GM19467 (cell line): Measurements from ENCODE around the gene IL1RAPL2.

Experiments
- ATAC-seq: cut with Tn5 transposase; IDR thresholded peaks from one replicate; pipeline ENCODE4 v1.9.1; 2021; ENCODE audit warnings: mild to moderate bottlenecking, moderate library complexity; ENCODE audit not compliant: unreplicated experiment

The IL1RAPL2 gene

DNA sequence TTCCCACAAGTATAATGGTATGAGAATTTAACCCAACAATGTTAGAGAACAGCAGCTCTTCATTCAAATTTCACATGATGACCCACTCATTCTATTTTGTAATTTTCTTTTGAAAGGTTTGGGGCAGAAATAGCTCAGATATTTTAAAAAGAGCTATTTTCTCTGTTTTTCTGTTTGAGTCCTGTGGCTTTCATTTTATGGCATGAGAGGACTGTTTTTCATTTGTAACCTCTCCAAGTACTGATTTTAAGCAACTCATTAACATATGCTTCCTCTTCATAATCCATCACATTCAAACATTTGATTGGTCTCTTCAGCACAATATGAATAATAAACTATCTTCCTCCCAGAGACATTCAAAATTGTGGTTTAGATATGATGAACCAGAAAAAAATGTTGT, 783.5 kb downstream of the IL1RAPL2 start:
- no peak for ATAC-seq

DNA sequence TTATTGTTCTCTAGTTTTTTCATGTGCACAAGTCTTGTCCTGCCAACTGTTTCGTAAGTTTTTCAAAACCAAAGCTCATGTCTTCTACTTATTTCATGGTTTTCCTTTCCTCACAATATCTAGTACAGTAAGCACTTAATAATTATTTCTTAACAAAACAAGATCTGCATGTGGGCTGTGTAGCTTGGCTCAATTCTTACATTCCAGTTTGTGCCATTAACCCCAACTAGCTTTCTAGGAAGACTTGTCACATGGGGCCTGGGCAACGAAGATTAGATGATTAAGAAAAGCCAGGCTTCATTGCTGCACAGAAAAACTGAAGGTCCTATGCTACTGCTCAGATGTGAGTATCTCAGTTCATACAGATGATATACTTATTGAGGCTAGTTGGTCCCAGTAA, 809.8 kb downstream of the IL1RAPL2 start:
- ATAC-seq, result no peak

- no peak for ATAC-seq
These were observed 858.7 kb downstream of the IL1RAPL2 start for GRCh38 chrX:105424729-105425128.

DNA sequence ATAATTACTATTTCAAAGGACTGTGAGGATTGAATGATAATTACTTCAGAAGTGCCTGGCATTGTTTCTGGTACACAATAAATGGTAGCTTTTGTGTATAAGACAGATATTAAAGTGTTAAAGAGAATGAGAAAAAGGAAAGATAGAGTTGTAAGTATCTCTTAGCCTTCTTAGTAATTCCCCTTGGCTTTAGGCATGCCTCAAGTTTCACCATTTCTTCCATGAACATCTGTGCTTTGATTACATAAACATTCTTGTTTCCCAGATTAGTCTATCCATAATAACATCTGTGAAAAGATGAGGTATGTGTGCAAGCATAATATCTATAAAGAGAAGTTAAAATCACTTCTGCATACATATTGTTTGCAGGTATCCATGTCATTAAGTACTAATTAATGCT, 885.4 kb downstream of the IL1RAPL2 start:
- ATAC-seq, result no peak

DNA sequence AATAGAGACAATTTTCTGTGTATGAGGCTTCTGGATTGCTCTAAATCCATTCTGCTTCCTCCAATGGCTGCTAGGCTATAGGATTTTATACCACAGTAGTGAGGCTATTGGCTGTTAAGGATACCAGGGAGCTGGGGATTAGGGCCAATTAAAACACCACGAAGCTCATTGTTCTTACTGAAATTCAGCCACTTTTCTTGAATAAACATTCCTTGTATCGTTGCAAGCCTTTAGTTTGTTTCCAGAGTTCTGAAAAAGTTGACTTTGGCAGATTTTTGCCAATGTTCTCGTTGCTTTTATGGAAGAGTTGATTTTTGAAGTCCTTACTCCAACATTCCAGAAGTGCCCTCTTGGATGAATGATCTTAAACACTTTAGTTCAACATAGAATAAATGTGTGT, 892.8 kb downstream of the IL1RAPL2 start:
- ATAC-seq, result no peak

DNA sequence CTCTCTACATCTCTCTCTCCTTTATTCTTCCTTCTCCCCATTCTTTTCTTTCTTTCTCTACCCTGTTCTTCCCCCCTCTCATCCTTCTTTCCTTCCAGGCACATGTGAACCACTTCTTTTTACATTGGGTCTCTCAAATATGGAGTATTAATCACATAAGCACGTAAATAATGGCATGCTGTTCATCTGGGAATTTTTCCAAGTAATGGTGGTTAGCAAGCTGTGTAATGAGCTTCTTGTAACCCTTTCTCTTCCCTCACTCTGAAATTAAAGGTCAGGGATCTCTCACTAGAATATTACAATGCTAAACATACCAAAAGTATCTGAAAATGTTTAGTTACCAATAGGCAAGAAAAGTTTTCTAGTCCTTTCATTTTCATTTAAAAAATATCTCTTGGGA, 894.4 kb downstream of the IL1RAPL2 start:
- no peak for ATAC-seq

DNA sequence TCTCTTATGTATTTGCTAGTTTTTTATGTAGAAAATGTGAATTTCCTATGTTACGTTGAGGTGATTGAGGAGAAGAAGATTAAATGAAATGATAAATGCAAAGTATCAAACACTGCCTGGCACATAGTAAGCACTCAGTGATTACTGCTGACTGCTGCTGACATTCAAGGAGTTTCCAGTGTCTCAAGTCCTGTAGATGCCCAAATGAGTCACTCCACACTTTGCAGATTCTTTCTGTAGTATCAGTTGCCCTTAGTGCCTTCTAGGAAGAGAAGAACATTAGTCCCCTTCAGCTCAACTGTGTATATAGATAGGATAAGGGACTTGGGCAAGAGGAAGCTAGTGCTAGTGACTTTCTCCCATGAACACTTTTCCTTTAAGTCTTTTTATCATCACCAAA, 895.0 kb downstream of the IL1RAPL2 start:
- no peak for ATAC-seq

DNA sequence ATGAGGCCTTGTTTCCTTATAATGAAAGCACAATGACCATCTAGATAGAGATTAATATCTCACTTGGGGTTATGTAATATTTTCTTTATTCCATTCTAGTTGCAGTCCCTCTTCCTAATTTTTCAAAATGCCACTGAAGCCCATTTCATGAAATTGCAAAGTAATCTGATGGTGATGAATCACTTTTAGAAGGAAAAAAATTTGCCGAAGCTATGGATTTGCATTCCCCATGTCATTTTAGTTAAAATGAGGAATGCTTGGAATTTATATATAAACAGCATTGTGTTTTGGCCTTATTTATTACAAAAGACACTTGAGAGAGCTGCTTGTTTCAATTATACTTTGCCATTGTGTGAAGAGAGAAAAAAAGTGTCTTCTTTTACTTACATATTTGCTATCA, 896.2 kb downstream of the IL1RAPL2 start:
- ATAC-seq, result no peak

GRCh38 chrX:105463473-105463872, 897.5 kb downstream of the IL1RAPL2 start:
- no peak for ATAC-seq

DNA sequence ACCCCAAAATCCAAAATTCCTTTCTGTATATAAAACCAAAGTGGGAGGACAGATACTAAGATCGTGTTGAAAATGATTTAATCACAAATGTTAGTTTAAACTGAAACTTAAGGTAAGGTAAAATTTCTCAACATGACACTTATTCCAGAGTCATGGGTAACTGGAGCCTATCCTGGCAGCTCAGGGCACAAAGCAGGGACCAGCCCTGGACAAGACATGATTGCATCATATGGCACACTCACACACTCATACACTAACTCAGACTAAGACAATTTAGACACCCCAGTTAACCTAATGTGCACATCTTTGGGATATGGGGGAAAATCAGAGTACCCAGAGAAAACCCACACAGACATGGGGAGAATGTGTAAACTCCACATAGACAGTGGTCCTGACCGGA, 898.6 kb downstream of the IL1RAPL2 start:
- no peak for ATAC-seq

DNA sequence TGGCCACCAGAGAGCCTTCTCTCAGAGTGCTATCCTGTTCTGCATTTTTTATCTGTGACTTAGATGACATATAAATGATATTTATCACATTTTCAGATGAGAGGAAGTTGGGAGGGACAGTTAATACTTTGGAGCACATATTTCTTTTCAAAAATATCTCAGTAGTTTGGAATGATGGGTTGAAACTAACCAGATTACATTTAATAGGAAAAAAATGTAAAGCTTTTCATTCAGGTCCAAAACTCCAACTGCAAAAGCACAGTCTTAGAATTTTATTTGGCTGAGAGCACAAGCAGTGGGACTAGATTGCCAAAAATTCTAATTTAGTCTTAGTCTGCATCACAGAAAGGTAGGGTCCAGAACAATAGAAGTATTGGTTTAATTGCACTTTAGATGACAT, 902.7 kb downstream of the IL1RAPL2 start:
- no peak for ATAC-seq

GRCh38 chrX:105471597-105471996, 905.6 kb downstream of the IL1RAPL2 start:
- no peak for ATAC-seq

- no peak for ATAC-seq
These were observed 909.8 kb downstream of the IL1RAPL2 start for GRCh38 chrX:105475801-105476200.

DNA sequence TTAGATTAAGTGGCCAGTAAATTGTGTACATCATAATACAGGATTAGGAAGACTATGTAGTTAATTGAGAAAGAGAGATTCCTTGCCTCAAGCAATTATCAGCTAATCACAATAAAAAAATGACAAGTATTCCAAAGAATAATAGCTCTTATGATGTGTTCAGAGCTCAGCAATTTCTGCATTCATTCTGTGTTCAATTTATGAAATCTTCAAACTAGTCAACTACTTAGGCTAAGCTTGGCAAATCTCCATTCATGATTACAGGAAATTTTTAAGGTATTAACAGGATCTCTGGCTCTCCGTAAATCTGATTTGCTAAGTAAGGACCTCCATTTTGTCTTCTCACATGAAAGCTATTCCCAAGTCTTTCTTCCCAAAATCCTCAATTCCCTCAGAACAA, 911.4 kb downstream of the IL1RAPL2 start:
- no peak for ATAC-seq

DNA sequence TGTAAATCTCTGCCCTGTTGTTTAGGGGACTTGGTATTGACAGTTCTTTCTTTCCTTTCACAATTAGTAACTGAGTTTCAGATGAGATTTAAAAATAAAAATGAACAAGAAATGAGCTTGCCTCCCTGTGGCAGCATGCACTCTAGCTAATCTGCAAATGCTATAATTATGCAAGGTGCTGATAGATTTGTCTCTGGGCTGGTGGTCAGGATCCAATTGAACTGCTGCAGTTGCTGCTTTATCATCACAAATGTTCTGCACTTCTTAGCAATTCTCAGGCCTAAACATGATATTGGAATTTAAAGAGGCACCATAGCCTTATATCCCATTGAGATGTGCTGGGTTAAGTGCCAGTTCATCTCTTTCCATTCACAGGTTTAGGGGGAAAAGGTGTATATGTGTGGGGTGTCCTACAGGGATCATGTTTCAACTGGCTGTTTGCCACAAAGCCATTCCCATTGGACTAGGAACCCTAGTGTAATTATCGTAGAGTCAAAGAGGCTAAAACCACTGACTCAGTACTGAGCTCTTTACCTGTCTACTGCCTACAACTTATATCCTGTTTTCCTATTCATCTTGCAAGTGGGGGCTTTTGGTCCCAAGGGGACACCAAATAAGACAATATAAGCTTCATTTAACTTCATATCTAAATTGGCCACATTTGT, 914.8 kb downstream of the IL1RAPL2 start:
- no peak for ATAC-seq

- ATAC-seq, result no peak
These were observed 917.0 kb downstream of the IL1RAPL2 start for GRCh38 chrX:105483011-105483410.

DNA sequence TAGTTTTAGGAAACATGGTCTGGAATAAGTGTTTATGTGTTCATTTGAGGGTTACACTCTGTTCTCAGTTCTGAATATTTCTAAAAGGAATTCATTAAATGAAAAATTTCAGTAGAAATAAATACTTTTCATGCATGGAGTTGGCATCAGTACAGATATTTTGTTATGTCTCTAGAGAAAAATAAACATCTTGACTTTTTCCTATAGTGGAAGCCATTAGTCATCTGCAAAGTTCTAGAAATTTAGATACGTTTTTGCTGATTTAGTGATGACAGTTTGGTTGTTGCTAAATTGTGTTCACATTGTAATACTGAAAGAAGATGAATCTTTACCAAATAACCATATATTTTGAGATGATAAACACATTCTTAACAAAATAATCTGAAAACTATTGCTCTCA, 922.7 kb downstream of the IL1RAPL2 start:
- no peak for ATAC-seq

GRCh38 chrX:105495376-105495775, 929.4 kb downstream of the IL1RAPL2 start:
- ATAC-seq, result no peak

- ATAC-seq, result no peak
These were observed 936.3 kb downstream of the IL1RAPL2 start for GRCh38 chrX:105502336-105502735.

DNA sequence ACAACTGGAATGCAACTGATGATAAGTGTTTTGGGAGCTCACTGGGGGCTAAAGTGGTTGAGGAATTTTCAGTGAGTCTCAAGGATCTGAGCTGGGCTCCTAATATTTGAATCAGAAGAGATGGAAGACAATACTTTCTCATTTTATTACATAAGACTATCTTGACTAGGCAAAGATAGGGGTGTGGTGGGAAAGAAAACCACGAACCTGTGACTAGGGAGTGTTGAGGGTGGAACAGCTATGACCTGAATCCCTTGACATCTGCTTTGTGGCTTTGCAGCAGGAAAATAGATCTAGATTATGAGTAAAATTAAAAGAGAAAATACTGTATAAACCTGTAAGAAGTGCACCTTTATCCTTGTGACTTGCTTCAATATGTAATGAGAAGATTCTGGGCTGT, 949.6 kb downstream of the IL1RAPL2 start:
- ATAC-seq, result no peak

DNA sequence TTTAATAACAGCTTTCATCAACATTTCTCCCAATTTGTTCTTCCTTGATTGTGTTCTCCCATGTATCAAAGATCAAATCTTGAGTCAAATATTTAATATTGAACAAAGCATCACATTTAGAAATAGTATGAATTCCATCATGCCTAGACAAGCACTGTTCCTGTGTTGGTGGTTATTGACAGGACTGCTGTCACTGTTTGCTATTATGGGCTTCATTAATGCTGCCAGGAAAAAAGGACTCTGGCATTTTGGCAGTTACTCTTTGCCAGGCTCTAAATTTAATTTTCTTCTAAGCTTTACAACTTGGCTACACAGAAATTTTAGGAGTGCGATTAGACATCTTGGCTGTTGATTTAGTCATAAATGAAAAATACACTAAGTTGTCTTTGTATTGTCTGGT, 960.4 kb downstream of the IL1RAPL2 start:
- ATAC-seq, result no peak

DNA sequence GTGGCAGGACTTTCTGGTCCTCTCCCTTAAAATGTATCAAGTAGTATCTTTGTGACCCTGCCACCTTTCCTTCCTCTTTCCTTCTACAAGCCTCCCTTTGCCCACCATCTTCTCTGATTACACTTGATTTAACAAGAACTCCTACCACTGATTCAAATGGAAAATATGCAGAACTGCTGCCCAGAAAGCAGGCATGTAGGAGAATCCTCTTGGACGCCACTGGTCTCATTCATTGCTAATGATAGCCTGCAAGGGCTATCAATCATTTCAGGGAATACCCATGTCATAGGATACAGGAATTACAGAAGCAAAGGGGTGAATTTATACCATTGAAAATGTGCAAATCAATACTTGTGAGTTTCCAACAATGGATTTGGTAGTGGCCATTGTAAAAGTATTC, 961.8 kb downstream of the IL1RAPL2 start:
- ATAC-seq, result no peak

- ATAC-seq, result no peak
These were observed 968.0 kb downstream of the IL1RAPL2 start for GRCh38 chrX:105533951-105534350.
